ENCODE results near the gene PKHD1. TPM values are rescaled to one million over a fixed set of nuclear protein-coding genes. Genes with fewer than 3 reads are reported as not detected.

The PKHD1 gene
- total RNA-seq, 1 experiment from 2014 or later = not detected

DNA sequence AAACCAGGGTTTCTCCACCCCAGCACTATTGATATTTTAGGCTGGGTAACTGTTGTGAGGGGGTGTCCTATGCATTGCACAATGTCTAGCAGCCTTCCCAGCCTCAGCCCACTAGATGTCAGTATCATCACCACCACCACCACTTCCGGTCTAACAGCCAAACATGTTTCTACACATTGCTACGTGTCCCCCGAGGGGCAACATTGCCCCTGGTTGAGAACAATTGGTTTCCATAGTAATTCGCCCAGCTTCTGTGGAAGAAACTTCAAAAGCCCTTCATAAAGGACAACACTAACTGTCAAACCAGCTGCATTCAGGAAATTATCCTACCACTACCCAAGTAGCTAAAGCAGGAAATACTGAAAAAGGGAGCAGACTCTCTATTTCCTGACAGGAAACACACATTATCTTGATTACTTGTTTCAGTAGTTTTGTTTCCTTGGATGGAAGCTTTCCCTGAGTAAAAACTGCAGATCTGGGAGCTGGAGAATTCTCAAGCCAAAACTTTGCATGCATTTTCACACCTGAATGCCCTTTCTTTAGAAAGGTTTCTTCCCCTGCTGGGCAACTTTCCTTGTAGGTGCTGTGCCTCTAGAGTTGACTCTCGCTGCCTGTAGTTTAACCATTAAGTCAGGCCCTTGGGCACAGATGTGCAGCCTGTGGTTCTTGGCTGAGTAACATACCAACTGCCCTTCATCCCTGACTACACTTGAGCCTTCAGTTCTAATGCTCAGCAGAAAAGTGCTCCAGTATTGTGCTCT is 23.6 kb downstream of the PKHD1 start:
- H3K27ac ChIP-seq (ENCODE audit: low read length) = no peak overlapping the region
- ChIA-PET CTCF (no interaction called here), POLR2A (no interaction called here)
- H3K9me3 ChIP-seq (ENCODE audit: control insufficient read depth, insufficient read depth, low read depth, low read length) = no peaks in the 10 kb centered on the region
- intact Hi-C loops (cut with micrococcal nuclease; ENCODE audit: unreplicated experiment) = no loop called here
- no peak for TF ChIP-seq POLR2AphosphoS5 (IDR thresholded peaks at IDR 0.05; ENCODE audit: low read depth, low read length)
- TF ChIP-seq, protein P1, sequence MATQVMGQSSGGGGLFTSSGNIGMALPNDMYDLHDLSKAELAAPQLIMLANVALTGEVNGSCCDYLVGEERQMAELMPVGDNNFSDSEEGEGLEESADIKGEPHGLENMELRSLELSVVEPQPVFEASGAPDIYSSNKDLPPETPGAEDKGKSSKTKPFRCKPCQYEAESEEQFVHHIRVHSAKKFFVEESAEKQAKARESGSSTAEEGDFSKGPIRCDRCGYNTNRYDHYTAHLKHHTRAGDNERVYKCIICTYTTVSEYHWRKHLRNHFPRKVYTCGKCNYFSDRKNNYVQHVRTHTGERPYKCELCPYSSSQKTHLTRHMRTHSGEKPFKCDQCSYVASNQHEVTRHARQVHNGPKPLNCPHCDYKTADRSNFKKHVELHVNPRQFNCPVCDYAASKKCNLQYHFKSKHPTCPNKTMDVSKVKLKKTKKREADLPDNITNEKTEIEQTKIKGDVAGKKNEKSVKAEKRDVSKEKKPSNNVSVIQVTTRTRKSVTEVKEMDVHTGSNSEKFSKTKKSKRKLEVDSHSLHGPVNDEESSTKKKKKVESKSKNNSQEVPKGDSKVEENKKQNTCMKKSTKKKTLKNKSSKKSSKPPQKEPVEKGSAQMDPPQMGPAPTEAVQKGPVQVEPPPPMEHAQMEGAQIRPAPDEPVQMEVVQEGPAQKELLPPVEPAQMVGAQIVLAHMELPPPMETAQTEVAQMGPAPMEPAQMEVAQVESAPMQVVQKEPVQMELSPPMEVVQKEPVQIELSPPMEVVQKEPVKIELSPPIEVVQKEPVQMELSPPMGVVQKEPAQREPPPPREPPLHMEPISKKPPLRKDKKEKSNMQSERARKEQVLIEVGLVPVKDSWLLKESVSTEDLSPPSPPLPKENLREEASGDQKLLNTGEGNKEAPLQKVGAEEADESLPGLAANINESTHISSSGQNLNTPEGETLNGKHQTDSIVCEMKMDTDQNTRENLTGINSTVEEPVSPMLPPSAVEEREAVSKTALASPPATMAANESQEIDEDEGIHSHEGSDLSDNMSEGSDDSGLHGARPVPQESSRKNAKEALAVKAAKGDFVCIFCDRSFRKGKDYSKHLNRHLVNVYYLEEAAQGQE (IDR thresholded peaks at IDR 0.05; ENCODE audit: insufficient read depth in 1 of 2, low read depth in 2 of 2, low read length in 1 of 2) = no peak
- TF ChIP-seq TCF7L2 (IDR thresholded peaks at IDR 0.05; ENCODE audit: low read depth, low read length) = no peak
- TF ChIP-seq SIN3A (IDR thresholded peaks at IDR 0.05; ENCODE audit: borderline replicate concordance, insufficient read depth, low read depth, low read length) = no peak
- TF ChIP-seq, protein P2, sequence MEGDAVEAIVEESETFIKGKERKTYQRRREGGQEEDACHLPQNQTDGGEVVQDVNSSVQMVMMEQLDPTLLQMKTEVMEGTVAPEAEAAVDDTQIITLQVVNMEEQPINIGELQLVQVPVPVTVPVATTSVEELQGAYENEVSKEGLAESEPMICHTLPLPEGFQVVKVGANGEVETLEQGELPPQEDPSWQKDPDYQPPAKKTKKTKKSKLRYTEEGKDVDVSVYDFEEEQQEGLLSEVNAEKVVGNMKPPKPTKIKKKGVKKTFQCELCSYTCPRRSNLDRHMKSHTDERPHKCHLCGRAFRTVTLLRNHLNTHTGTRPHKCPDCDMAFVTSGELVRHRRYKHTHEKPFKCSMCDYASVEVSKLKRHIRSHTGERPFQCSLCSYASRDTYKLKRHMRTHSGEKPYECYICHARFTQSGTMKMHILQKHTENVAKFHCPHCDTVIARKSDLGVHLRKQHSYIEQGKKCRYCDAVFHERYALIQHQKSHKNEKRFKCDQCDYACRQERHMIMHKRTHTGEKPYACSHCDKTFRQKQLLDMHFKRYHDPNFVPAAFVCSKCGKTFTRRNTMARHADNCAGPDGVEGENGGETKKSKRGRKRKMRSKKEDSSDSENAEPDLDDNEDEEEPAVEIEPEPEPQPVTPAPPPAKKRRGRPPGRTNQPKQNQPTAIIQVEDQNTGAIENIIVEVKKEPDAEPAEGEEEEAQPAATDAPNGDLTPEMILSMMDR (IDR thresholded peaks at IDR 0.05) = peak; percentile 47
- ATAC-seq (no peak), DNase-seq (ENCODE audit: low read depth, low spot score) (no peak)
- H3K4me1 ChIP-seq (ENCODE audit: control insufficient read depth, insufficient read depth, low read length) = no peaks in the 10 kb centered on the region; the same call in 1 of the 2 replicates
- H3K36me3 ChIP-seq (ENCODE audit: control insufficient read depth, insufficient read depth, low read length) = no peaks in the 10 kb centered on the region
- H3K4me3 ChIP-seq (ENCODE audit: low read depth in 2 of 2, low read length in 2 of 2) = no peak overlapping the region
- no TSS peak for BruUV-seq (replicated peaks)
- in situ Hi-C loops (cut with HindIII; ENCODE audit: low pct_unique_long_range_greater_than_20kb, low sequenced_read_pairs) = no loop called here
- H3K27me3 ChIP-seq (ENCODE audit: control insufficient read depth, insufficient read depth, low read length) = peaks cover 5% of the 10 kb centered on the region

DNA sequence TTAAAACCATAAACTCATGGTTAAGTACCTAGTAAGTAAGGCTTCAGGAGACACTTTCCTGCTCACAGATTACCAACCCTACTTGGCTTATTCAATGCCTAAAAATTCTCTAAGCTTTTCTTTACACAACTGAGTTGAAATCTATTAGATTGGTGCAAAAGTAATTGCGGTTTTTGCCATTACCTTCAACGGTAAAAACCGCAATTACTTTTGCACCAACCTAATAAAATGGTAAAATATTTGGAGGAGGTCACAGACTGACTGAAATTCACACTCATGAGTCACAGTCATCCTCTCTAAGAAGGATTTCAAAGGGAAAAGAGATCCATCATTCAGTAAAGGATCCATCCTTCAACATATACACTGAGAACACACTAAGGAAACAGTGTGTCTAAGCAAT is 25.9 kb downstream of the PKHD1 start:
- ChIA-PET POLR2A (no interaction called here), CTCF (interaction anchor here (1.5 kb wide), 1 partner anchor 12 kb away, joined by 4 read pairs; no protein-coding TSS in a partner anchor)
- no peak for TF ChIP-seq TCF7L2 (IDR thresholded peaks at IDR 0.05; ENCODE audit: low read depth, low read length)
- TF ChIP-seq, protein P1 (IDR thresholded peaks at IDR 0.05; ENCODE audit: insufficient read depth in 1 of 2, low read depth in 2 of 2, low read length in 1 of 2) = no peak
- TF ChIP-seq, protein P2 (IDR thresholded peaks at IDR 0.05) = no peak
- no peak for TF ChIP-seq POLR2AphosphoS5 (IDR thresholded peaks at IDR 0.05; ENCODE audit: low read depth, low read length)
- no peak for TF ChIP-seq SIN3A (IDR thresholded peaks at IDR 0.05; ENCODE audit: borderline replicate concordance, insufficient read depth, low read depth, low read length)
- ATAC-seq (no peak), DNase-seq (ENCODE audit: low read depth, low spot score) (no peak)
- in situ Hi-C loops (cut with HindIII; ENCODE audit: low pct_unique_long_range_greater_than_20kb, low sequenced_read_pairs) (no loop called here), intact Hi-C loops (cut with micrococcal nuclease; ENCODE audit: unreplicated experiment) (no loop called here)
- no peaks in the 10 kb centered on the region; the same call in 1 of the 2 replicates for H3K4me1 ChIP-seq (ENCODE audit: control insufficient read depth, insufficient read depth, low read length)
- H3K4me3 ChIP-seq (ENCODE audit: low read depth in 2 of 2, low read length in 2 of 2) = no peak overlapping the region
- BruUV-seq (replicated peaks) = no TSS peak
- H3K27ac ChIP-seq (ENCODE audit: low read length) = no peak overlapping the region
- no peaks in the 10 kb centered on the region for H3K9me3 ChIP-seq (ENCODE audit: control insufficient read depth, insufficient read depth, low read depth, low read length)
- peaks cover 2% of the 10 kb centered on the region for H3K27me3 ChIP-seq (ENCODE audit: control insufficient read depth, insufficient read depth, low read length)
- H3K36me3 ChIP-seq (ENCODE audit: control insufficient read depth, insufficient read depth, low read length) = no peaks in the 10 kb centered on the region
